ENCODE results near the gene FGF14. TPM values are rescaled to one million over a fixed set of nuclear protein-coding genes. Genes with fewer than 3 reads are reported as not detected.

FGF14 gene
- total and polyA plus RNA-seq, 2 of the 4 experiments (the other 2 are of a cell fraction) = under 0.01 TPM; not detected in 1

DNA sequence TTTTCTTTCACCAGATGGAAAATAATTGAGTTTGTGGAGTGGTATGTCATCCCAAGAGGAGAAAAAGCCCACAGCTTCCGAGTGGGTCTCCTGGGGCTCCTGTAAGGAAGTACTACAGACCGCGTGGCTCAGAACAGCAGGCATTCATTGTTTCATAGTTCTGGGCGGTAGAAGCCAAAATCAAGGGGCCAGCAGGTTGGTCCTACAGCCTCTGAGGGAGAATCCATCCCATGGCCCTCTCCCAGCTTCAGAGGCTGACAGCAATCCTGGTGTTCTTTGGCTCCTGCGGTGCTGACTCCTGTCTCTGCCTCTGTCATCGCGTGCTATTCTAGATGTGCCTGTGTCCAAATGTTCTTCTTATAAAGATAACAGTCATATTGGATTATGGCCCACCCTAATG is 362.6 kb downstream of the FGF14 start:
- BruUV-seq (replicated peaks) = no TSS peak
- no peaks in the 10 kb centered on the region for H3K9me1 ChIP-seq (ENCODE audit: insufficient read depth, low read length)
- H3K27me3 ChIP-seq (ENCODE audit: control insufficient read depth, insufficient read depth, low read length) = no peaks in the 10 kb centered on the region
- H3K27ac ChIP-seq (ENCODE audit: insufficient read depth, low read length) = no peak overlapping the region
- no peaks in the 10 kb centered on the region for H3K79me1 ChIP-seq (ENCODE audit: low read depth in 1 of 2, low read length in 2 of 2)
- H2AK9ac ChIP-seq (replicated peaks; ENCODE audit: low read depth, low read length, poor library complexity) = no peak overlapping the region
- no peak overlapping the region for H3K9ac ChIP-seq (ENCODE audit: low read depth, low read length)
- no peak overlapping the region for H3K56ac ChIP-seq (ENCODE audit: extremely low read depth, insufficient read depth, low read length)
- no peak overlapping the region for H2BK120ac ChIP-seq (ENCODE audit: low read depth, low read length)
- no peaks in the 10 kb centered on the region for H3K4me1 ChIP-seq (ENCODE audit: control insufficient read depth, insufficient read depth, low read length)
- DNase-seq (no peak), ATAC-seq (ENCODE audit: low read depth) (no peak)
- H3K4me2 ChIP-seq (ENCODE audit: low read depth, low read length) = no peak overlapping the region
- no peak overlapping the region for H3K14ac ChIP-seq (replicated peaks; ENCODE audit: low read depth, low read length)
- H3K23ac ChIP-seq (ENCODE audit: low read depth, low read length) = no peak overlapping the region
- ChIA-PET CTCF (no interaction called here), POLR2A (ENCODE audit: unreplicated experiment) (no interaction called here)
- no peak overlapping the region for H2AFZ ChIP-seq (replicated peaks; ENCODE audit: low read length, poor library complexity)
- H4K20me1 ChIP-seq (ENCODE audit: insufficient read depth, low read length) = no peaks in the 10 kb centered on the region
- H4K91ac ChIP-seq (ENCODE audit: insufficient read depth, low read depth, low read length) = no peak overlapping the region
- in situ Hi-C loops (cut with MboI; ENCODE audit: low sequenced_read_pairs) = no loop called here
- no peak overlapping the region for H2BK5ac ChIP-seq (ENCODE audit: low read depth, low read length, poor library complexity, severe bottlenecking)
- dilution Hi-C loops (cut with HindIII; ENCODE audit: low sequenced_read_pairs, unreplicated experiment) = no loop called here
- H3K18ac ChIP-seq (ENCODE audit: low read depth, low read length) = no peak overlapping the region
- H3K9me3 ChIP-seq (ENCODE audit: control insufficient read depth, insufficient read depth, low read length) = no peaks in the 10 kb centered on the region
- TF ChIP-seq POLR2A (IDR thresholded peaks at IDR 0.05; ENCODE audit: low read depth, low read length) = no peak
- TF ChIP-seq RFX5 (IDR thresholded peaks at IDR 0.05; ENCODE audit: low read depth, low read length) = no peak
- TF ChIP-seq BHLHE40 (IDR thresholded peaks at IDR 0.05; ENCODE audit: low read depth, low read length) = no peak
- no peak overlapping the region for H2BK20ac ChIP-seq (ENCODE audit: low read depth, low read length)
- 90% methylated on average over 2 of the region's 7 CpGs; no CpG with 5 or more reads in 1 of the 2 experiments for WGBS, 2 experiments (ENCODE audit: extremely low coverage in 2 of 2, insufficient read length in 1 of 2)
- no peak overlapping the region for H3K4ac ChIP-seq (ENCODE audit: low read depth, low read length)
- H4K8ac ChIP-seq (ENCODE audit: low read depth in 2 of 2, low read length in 2 of 2) = no peak overlapping the region
- intact Hi-C loops (cut with micrococcal nuclease) = no loop called here
- no peak overlapping the region for H3K4me3 ChIP-seq (ENCODE audit: insufficient read depth, low read depth, low read length)
- H3K36me3 ChIP-seq (ENCODE audit: control insufficient read depth, insufficient read depth, low read length) = no peaks in the 10 kb centered on the region
- H4K5ac ChIP-seq (ENCODE audit: low read depth, low read length) = no peak overlapping the region
- no peak overlapping the region for H2AK5ac ChIP-seq (ENCODE audit: low read depth, low read length)
- H2BK15ac ChIP-seq (ENCODE audit: low read depth, low read length) = no peak overlapping the region

Measured in IMR-90 (cell line).